ENCODE results near the gene KBTBD13.

- TF ChIP-seq CTCF (conservative IDR thresholded peaks at IDR 0.05 in 1 of 2, IDR thresholded peaks at IDR 0.05 in 1 of 2; ENCODE audit: extremely low read depth in 1 of 2, insufficient read depth in 1 of 2, low read depth in 1 of 2, low read length in 2 of 2), result no peak
- no peak for TF ChIP-seq EZH2 (IDR thresholded peaks at IDR 0.05; ENCODE audit: borderline replicate concordance, low read length)
Observed at GRCh38 chr15:65026756-65027155, 49.8 kb upstream of the KBTBD13 start.
